GM12892 (cell line): ENCODE measurements around the gene PCDHGA5.
"Not testable (repeated sequence)": the region's sequence is repeated elsewhere in the genome, so short reads cannot be mapped to it uniquely, and the experiment has no call there.

Experiments used
- POLR2A ChIP-seq: IDR thresholded peaks from 2 replicates; pipeline ENCODE4 v1.6.1; 2011; ENCODE audit warnings: low read depth, low read length, control low read depth
- POLR2AphosphoS5 ChIP-seq: IDR thresholded peaks from 2 replicates; pipeline ENCODE4 v1.6.1; 2011; ENCODE audit warnings: low read depth, low read length, control low read depth

- TF ChIP-seq POLR2AphosphoS5, POLR2A: not testable (repeated sequence)
Observed at GRCh38 chr5:141332571-141332970, 31.4 kb upstream of the PCDHGA5 start.
